Transverse colon (tissue), 1 donor: ENCODE results near the gene PTPRF.

ENCODE experiments used
- EP300 ChIP-seq: sonication (generic); formaldehyde crosslinking; IDR thresholded peaks from one replicate; pipeline ENCODE4 v1.6.1; 2017; ENCODE audit warnings: antibody characterized with exemption, low read depth
- POLR2A ChIP-seq: fragments of 450-650 bp; IDR thresholded peaks from one replicate; pipeline ENCODE4 v1.6.1; 2016; ENCODE audit warnings: antibody characterized with exemption, mild to moderate bottlenecking, moderate library complexity

GRCh38 chr1:43588592-43588991 is 57.9 kb downstream of the PTPRF start:
- TF ChIP-seq EP300 (no peak), POLR2A (no peak)
